ENCODE measurements around the gene STYXL2. TPM values are rescaled to one million over a fixed set of nuclear protein-coding genes. Genes with fewer than 3 reads are reported as not detected.
A peak's percentile ranks its signal among the peaks of the same experiment; 100 is the strongest.

Gene STYXL2
- total RNA-seq, 1 donor from 2014 or later, result 0.06 TPM

DNA sequence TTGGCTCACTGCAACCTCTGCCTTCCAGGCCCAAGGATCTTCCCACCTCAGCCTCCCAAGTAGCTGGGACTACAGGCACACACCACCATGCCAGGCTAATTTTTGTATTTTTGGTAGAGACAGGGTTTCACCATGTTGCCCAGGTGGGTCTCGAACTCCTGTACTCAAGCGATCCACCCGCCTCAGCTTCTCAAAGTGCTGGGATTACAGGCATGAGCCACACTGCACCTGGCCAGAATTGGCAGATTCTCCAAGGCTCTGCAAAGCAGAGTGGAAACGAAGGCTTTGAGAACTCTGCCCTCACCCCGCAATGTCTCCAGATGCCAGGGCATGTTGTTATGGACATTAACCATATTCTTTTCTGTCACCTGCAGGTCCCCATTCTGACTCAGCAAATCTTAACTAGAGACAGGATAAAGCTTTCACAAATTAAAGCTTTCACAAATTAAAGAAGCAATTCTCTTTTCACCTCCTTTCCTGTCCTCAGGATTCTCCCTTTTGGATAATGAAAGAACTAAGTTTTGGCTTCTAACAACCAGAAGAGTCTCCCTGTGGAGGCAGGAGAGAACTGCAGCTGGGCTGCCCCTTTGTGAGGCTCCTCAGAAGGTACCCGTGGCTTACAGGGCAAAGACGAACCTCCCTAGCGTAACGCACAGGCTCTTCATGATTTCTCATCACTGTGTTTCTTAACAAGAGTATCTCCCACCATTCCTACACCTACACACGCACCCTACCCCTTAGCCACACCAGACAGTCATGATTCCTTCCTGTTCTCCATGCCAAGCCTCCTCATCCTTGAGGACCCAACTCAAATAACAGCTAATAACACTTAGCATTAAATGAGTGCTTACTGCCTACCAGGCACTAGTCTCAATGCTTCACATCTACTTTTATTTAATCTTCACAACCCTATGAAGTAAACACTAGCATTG lies 33.5 kb upstream of the STYXL2 start:
- no peaks in the 10 kb centered on the region for H3K9me3 Mint-ChIP-seq
- Histone ChIP-seq H3K9me3 (ENCODE audit: low read depth) (no peaks in the 10 kb centered on the region), H2AFZ (replicated peaks) (no peak overlapping the region), H3K4me2 (no peak overlapping the region), H3K27me3 (no peaks in the 10 kb centered on the region), H3K27ac (no peak overlapping the region), H4K20me1 (ENCODE audit: low read depth) (no peaks in the 10 kb centered on the region), H3K4me1 (no peaks in the 10 kb centered on the region), H3K9ac (no peak overlapping the region), H3K4me3 (no peak overlapping the region), H3F3A (ENCODE audit: low read depth) (peaks cover 8% of the 10 kb centered on the region), H3K79me2 (ENCODE audit: low read depth) (no peaks in the 10 kb centered on the region), H3K36me3 (no peaks in the 10 kb centered on the region)
- peak; percentile 45 for DNase-seq (ENCODE audit: low spot score)
- peaks cover 15% of the 10 kb centered on the region for H3K4me1 Mint-ChIP-seq
- no peaks in the 10 kb centered on the region for H3K36me3 Mint-ChIP-seq
- TF ChIP-seq EZH2 (IDR thresholded peaks at IDR 0.05), result no peak
- peak; percentile 35 for TF ChIP-seq CTCF (IDR thresholded peaks at IDR 0.05)
- no peak overlapping the region for H3K4me3 Mint-ChIP-seq
- H3K27ac Mint-ChIP-seq, result no peak overlapping the region
- H3K27me3 Mint-ChIP-seq (ENCODE audit: insufficient read depth, low read depth), result peaks cover 4% of the 10 kb centered on the region

GRCh38 chr1:167061073-167061464 lies 32.8 kb upstream of the STYXL2 start:
- Histone ChIP-seq H3K9ac (no peak overlapping the region), H3K79me2 (ENCODE audit: low read depth) (no peaks in the 10 kb centered on the region), H3K4me2 (no peak overlapping the region), H3K9me3 (ENCODE audit: low read depth) (no peaks in the 10 kb centered on the region), H2AFZ (replicated peaks) (no peak overlapping the region), H3K27me3 (no peaks in the 10 kb centered on the region), H4K20me1 (ENCODE audit: low read depth) (no peaks in the 10 kb centered on the region), H3K4me3 (no peak overlapping the region), H3K36me3 (no peaks in the 10 kb centered on the region), H3K4me1 (no peaks in the 10 kb centered on the region), H3K27ac (no peak overlapping the region), H3F3A (ENCODE audit: low read depth) (peaks cover 8% of the 10 kb centered on the region)
- no peaks in the 10 kb centered on the region for H3K36me3 Mint-ChIP-seq
- H3K27me3 Mint-ChIP-seq (ENCODE audit: insufficient read depth, low read depth), result peaks cover 4% of the 10 kb centered on the region
- DNase-seq (ENCODE audit: low spot score), result no peak
- H3K27ac Mint-ChIP-seq, result no peak overlapping the region
- H3K4me3 Mint-ChIP-seq, result no peak overlapping the region
- no peaks in the 10 kb centered on the region for H3K9me3 Mint-ChIP-seq
- H3K4me1 Mint-ChIP-seq, result peaks cover 15% of the 10 kb centered on the region
- no peak for TF ChIP-seq EZH2 (IDR thresholded peaks at IDR 0.05)
- TF ChIP-seq EZH2phosphoT487 (IDR thresholded peaks at IDR 0.05), result no peak
- no peak for TF ChIP-seq CTCF (IDR thresholded peaks at IDR 0.05)

- no peak overlapping the region for H3K9ac ChIP-seq
- H3K36me3 ChIP-seq, result no peaks in the 10 kb centered on the region
- no peak overlapping the region for H3K4me2 ChIP-seq
- TF ChIP-seq EZH2 (IDR thresholded peaks at IDR 0.05), result no peak
- TF ChIP-seq CTCF (IDR thresholded peaks at IDR 0.05), result no peak
- no peak for TF ChIP-seq EZH2phosphoT487 (IDR thresholded peaks at IDR 0.05)
- Mint-ChIP-seq H3K36me3 (no peaks in the 10 kb centered on the region), H3K27me3 (ENCODE audit: insufficient read depth, low read depth) (peaks cover 2% of the 10 kb centered on the region), H3K27ac (no peak overlapping the region), H3K4me1 (peaks cover 11% of the 10 kb centered on the region), H3K4me3 (no peak overlapping the region), H3K9me3 (no peaks in the 10 kb centered on the region)
- H3K79me2 ChIP-seq (ENCODE audit: low read depth), result no peaks in the 10 kb centered on the region
- H3K4me3 ChIP-seq, result no peak overlapping the region
- DNase-seq (ENCODE audit: low spot score), result no peak
- no peaks in the 10 kb centered on the region for H3F3A ChIP-seq (ENCODE audit: low read depth)
- H4K20me1 ChIP-seq (ENCODE audit: low read depth), result no peaks in the 10 kb centered on the region
- no peaks in the 10 kb centered on the region for H3K27me3 ChIP-seq
- H2AFZ ChIP-seq (replicated peaks), result no peak overlapping the region
- H3K4me1 ChIP-seq, result peaks cover 4% of the 10 kb centered on the region
- H3K27ac ChIP-seq, result no peak overlapping the region
- no peaks in the 10 kb centered on the region for H3K9me3 ChIP-seq (ENCODE audit: low read depth)
Observed at GRCh38 chr1:167064621-167065020, 29.3 kb upstream of the STYXL2 start.
